ENCODE measurements around the gene ATP6V1F.

DNA sequence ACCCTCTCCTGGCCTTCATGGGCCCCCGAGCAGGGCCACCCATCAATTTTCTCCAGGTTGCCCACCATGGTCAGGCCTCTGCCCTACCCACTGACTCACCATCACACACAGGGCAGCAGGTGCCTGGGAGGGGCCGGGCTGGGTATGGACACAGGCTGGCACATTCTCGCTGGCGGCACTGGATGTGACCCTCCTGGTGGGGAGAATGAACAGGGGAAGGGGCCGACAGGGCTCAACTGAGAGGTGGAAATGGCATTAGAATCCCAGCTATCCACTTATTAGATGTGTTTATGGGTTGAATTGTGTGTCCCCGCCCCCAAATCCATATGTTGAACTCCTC is 31.4 kb downstream of the ATP6V1F start:
- TF ChIP-seq, protein P1, sequence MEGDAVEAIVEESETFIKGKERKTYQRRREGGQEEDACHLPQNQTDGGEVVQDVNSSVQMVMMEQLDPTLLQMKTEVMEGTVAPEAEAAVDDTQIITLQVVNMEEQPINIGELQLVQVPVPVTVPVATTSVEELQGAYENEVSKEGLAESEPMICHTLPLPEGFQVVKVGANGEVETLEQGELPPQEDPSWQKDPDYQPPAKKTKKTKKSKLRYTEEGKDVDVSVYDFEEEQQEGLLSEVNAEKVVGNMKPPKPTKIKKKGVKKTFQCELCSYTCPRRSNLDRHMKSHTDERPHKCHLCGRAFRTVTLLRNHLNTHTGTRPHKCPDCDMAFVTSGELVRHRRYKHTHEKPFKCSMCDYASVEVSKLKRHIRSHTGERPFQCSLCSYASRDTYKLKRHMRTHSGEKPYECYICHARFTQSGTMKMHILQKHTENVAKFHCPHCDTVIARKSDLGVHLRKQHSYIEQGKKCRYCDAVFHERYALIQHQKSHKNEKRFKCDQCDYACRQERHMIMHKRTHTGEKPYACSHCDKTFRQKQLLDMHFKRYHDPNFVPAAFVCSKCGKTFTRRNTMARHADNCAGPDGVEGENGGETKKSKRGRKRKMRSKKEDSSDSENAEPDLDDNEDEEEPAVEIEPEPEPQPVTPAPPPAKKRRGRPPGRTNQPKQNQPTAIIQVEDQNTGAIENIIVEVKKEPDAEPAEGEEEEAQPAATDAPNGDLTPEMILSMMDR (optimal IDR thresholded peaks at IDR 0.05 in 1 of 3, IDR thresholded peaks at IDR 0.05 in 1 of 3, conservative IDR thresholded peaks at IDR 0.05 in 1 of 3; ENCODE audit: extremely low read depth in 1 of 3, insufficient read depth in 2 of 3, low read length in 3 of 3) = no peak
- TF ChIP-seq EZH2 (IDR thresholded peaks at IDR 0.05; ENCODE audit: low read length) = no peak
